HG03571 (cell line): ENCODE results near the gene CYB5R3.

Experiments
- ATAC-seq: cut with Tn5 transposase; IDR thresholded peaks from one replicate; pipeline ENCODE4 v1.9.1; 2021; ENCODE audit not compliant: unreplicated experiment

Gene CYB5R3

GRCh38 chr22:42646569-42647525 lies 2.3 kb downstream of the CYB5R3 start:
- ATAC-seq = no peak

- no peak for ATAC-seq
Measured at GRCh38 chr22:42645938-42646568, 3.1 kb downstream of the CYB5R3 start.

GRCh38 chr22:42645341-42645937 lies 3.8 kb downstream of the CYB5R3 start:
- no peak for ATAC-seq

- ATAC-seq = no peak
Measured at GRCh38 chr22:42644422-42645340, 4.5 kb downstream of the CYB5R3 start.

- no peak for ATAC-seq
Measured at GRCh38 chr22:42643634-42644421, 5.4 kb downstream of the CYB5R3 start.

GRCh38 chr22:42642806-42643633 lies 6.2 kb downstream of the CYB5R3 start:
- no peak for ATAC-seq

- no peak for ATAC-seq
Measured at GRCh38 chr22:42641801-42642413, 7.3 kb downstream of the CYB5R3 start.

GRCh38 chr22:42639541-42640241 lies 9.5 kb downstream of the CYB5R3 start:
- no peak for ATAC-seq

- ATAC-seq = no peak
Measured at GRCh38 chr22:42637555-42637954, 11.6 kb downstream of the CYB5R3 start.

GRCh38 chr22:42636506-42636905 lies 12.7 kb downstream of the CYB5R3 start:
- ATAC-seq = no peak

GRCh38 chr22:42635531-42635930 lies 13.7 kb downstream of the CYB5R3 start:
- ATAC-seq = no peak

GRCh38 chr22:42633013-42633412 lies 16.2 kb downstream of the CYB5R3 start:
- ATAC-seq = no peak

GRCh38 chr22:42632096-42632495 lies 17.1 kb downstream of the CYB5R3 start:
- ATAC-seq = no peak

- no peak for ATAC-seq
Measured at GRCh38 chr22:42630901-42631602, 18.1 kb downstream of the CYB5R3 start.

- no peak for ATAC-seq
Measured at GRCh38 chr22:42630211-42630610, 19.0 kb downstream of the CYB5R3 start.

- ATAC-seq = no peak
Measured at GRCh38 chr22:42627981-42628380, 21.2 kb downstream of the CYB5R3 start.

- ATAC-seq = no peak
Measured at GRCh38 chr22:42626951-42627625, 22.1 kb downstream of the CYB5R3 start.
